ENCODE measurements around the gene MGAT4C. TPM values are rescaled to one million over a fixed set of nuclear protein-coding genes. Genes with fewer than 3 reads are reported as not detected.
"Not testable (repeated sequence)": the region's sequence is repeated elsewhere in the genome, so short reads cannot be mapped to it uniquely, and the experiment has no call there.

The MGAT4C gene
- total and polyA plus RNA-seq, 7 experiments from 2014 or later: not detected

DNA sequence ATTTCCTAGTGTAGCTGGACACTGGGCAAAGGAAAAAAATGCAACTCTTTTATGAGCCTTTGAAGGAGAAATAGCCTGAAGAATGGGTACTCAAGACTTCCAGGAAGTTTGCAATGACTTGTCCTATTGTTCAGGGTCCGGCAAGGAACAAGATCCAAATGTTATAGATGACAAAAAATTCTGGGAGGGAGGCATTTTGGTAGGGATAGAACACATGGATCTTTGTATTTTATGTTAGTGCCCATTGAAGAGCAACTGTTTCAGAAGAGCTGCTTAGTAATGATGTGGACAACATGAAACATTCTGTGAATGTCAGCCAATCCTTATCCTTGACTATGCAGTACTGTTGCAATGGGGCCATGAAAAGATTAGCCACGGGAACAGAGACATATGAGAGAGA is 138.0 kb downstream of the MGAT4C start:
- H3K4me1 ChIP-seq (ENCODE audit: control insufficient read depth in 2 of 2, insufficient read depth in 2 of 2, low read length in 2 of 2): no peaks in the 10 kb centered on the region
- H3K4me1 Mint-ChIP-seq: no peaks in the 10 kb centered on the region
- CTCF ChIA-PET: no interaction called here
- H3K27ac Mint-ChIP-seq: no peak overlapping the region
- POLR2A ChIA-PET: no interaction called here
- ATAC-seq (no peak), DNase-seq (no peak)
- H3K9me3 Mint-ChIP-seq: peaks cover 0 to 8% (median 0%) of the 10 kb centered on the region in 11 donors
- H3K27me3 Mint-ChIP-seq: no peaks in the 10 kb centered on the region
- no peaks in the 10 kb centered on the region for H3K9me3 ChIP-seq (ENCODE audit: control insufficient read depth in 2 of 3, low read length in 3 of 3)
- H3K36me3 Mint-ChIP-seq: no peaks in the 10 kb centered on the region
- no peaks in the 10 kb centered on the region for H3K27me3 ChIP-seq (ENCODE audit: control insufficient read depth in 2 of 2, insufficient read depth in 2 of 2, low read length in 2 of 2)
- intact Hi-C loops (cut with micrococcal nuclease): no loop called here
- no peak overlapping the region for H3K4me3 Mint-ChIP-seq
- no peak overlapping the region for H3K4me3 ChIP-seq (ENCODE audit: low read length)
- H3K27ac ChIP-seq (ENCODE audit: low read depth, low read length): no peak overlapping the region
- H3K36me3 ChIP-seq (ENCODE audit: control insufficient read depth in 2 of 3, insufficient read depth in 3 of 3, low read length in 3 of 3): no peaks in the 10 kb centered on the region

DNA sequence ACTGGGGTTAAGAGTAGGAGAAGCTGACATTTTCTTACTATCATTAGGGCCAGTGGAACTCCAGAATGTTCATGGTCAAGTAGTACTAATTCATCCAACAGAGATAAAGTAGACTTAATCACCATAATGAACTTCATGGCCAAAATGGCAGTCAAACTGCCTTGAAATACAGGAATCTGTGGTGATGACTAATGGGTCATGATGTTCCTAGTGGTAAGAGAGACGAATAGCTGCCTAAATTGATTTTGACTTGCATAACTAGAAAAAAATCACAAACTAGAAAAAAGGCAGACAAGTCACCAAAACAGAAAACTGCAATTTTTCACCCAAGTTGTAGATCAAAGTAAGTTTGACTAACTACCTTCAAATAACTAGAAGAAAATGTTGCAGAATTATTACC is 138.5 kb downstream of the MGAT4C start:
- H3K4me1 Mint-ChIP-seq: no peaks in the 10 kb centered on the region
- no peaks in the 10 kb centered on the region for H3K36me3 Mint-ChIP-seq

DNA sequence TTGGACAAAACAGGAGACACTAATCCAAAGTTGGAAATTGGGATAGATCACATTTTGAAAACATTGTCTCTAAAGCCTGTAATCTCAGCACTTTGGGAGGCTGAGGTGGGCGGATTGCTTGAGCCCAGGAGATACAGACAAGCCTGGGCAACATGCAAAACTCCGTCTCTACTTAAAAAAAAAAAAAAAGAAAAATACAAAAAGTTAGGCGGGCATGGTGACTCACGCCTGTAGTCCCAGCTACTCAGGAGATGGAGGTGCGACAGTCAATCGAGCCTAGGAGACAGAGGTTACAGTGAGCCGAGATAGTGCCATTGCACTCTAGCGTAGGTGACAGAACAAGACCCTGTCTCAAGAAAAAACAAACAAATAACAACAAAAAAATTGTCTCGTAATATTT is 152.1 kb downstream of the MGAT4C start:
- H3K4me3 ChIP-seq (ENCODE audit: low read length): no peak overlapping the region
- H3K27ac Mint-ChIP-seq: no peak overlapping the region
- CTCF ChIA-PET: no interaction called here
- no peaks in the 10 kb centered on the region for H3K27me3 Mint-ChIP-seq
- peaks cover 0 to 4% (median 0%) of the 10 kb centered on the region in 11 donors for H3K9me3 Mint-ChIP-seq
- ATAC-seq (no peak), DNase-seq (no peak)
- H3K36me3 Mint-ChIP-seq: no peaks in the 10 kb centered on the region
- POLR2A ChIA-PET: no interaction called here
- H3K36me3 ChIP-seq (ENCODE audit: control insufficient read depth in 2 of 3, insufficient read depth in 3 of 3, low read length in 3 of 3): no peaks in the 10 kb centered on the region
- H3K9me3 ChIP-seq (ENCODE audit: control insufficient read depth in 2 of 3, low read length in 3 of 3): no peaks in the 10 kb centered on the region
- no peaks in the 10 kb centered on the region for H3K4me1 ChIP-seq (ENCODE audit: control insufficient read depth in 2 of 2, insufficient read depth in 2 of 2, low read length in 2 of 2)
- no peaks in the 10 kb centered on the region for H3K4me1 Mint-ChIP-seq
- H3K27me3 ChIP-seq (ENCODE audit: control insufficient read depth in 2 of 2, insufficient read depth in 2 of 2, low read length in 2 of 2): no peaks in the 10 kb centered on the region
- no peak overlapping the region for H3K4me3 Mint-ChIP-seq
- intact Hi-C loops (cut with micrococcal nuclease): no loop called here
- H3K27ac ChIP-seq (ENCODE audit: low read depth, low read length): no peak overlapping the region

More for the DNA sequence above, 138.5 kb downstream of the MGAT4C start:
- no peaks in the 10 kb centered on the region for H3K27me3 ChIP-seq (ENCODE audit: control insufficient read depth in 2 of 2, insufficient read depth in 2 of 2, low read length in 2 of 2)
- no peak overlapping the region for H3K4me3 Mint-ChIP-seq
- H3K9me3 ChIP-seq (ENCODE audit: control insufficient read depth in 2 of 3, low read length in 3 of 3): no peaks in the 10 kb centered on the region
- H3K4me3 ChIP-seq (ENCODE audit: low read length): no peak overlapping the region
- no peak overlapping the region for H3K27ac ChIP-seq (ENCODE audit: low read depth, low read length)
- H3K27me3 Mint-ChIP-seq: no peaks in the 10 kb centered on the region
- H3K9me3 Mint-ChIP-seq: peaks cover 0 to 8% (median 0%) of the 10 kb centered on the region in 11 donors
- ChIA-PET CTCF (no interaction called here), POLR2A (no interaction called here)
- no peaks in the 10 kb centered on the region for H3K4me1 ChIP-seq (ENCODE audit: control insufficient read depth in 2 of 2, insufficient read depth in 2 of 2, low read length in 2 of 2)
- DNase-seq (no peak), ATAC-seq (no peak)
- intact Hi-C loops (cut with micrococcal nuclease): no loop called here
- H3K36me3 ChIP-seq (ENCODE audit: control insufficient read depth in 2 of 3, insufficient read depth in 3 of 3, low read length in 3 of 3): no peaks in the 10 kb centered on the region
- H3K27ac Mint-ChIP-seq: no peak overlapping the region

DNA sequence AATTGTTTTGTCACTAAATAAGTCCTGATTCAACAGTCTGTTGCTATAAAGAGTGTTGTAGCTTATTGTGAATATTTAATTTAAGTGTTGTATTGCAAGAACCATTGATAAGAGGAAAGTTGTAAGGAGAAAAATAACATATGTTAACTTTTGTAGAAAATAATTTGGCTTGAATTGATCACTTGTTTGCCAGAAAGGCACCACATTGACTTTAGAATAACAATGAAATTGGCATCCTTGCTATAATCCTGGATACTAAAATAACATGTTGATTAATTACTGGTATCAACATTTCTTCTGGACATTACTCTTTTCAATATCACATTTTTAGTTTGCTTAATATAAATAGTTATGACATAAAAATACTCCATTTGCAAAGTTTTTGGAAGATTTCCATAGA is 159.0 kb downstream of the MGAT4C start:
- DNase-seq (no peak), ATAC-seq (no peak)
- H3K9me3 Mint-ChIP-seq: peaks cover 0 to 1% (median 0%) of the 10 kb centered on the region in 11 donors
- no peak overlapping the region for H3K4me3 Mint-ChIP-seq
- intact Hi-C loops (cut with micrococcal nuclease): no loop called here
- H3K36me3 Mint-ChIP-seq: no peaks in the 10 kb centered on the region
- H3K27ac Mint-ChIP-seq: no peak overlapping the region
- POLR2A ChIA-PET: no interaction called here
- no peaks in the 10 kb centered on the region for H3K9me3 ChIP-seq (ENCODE audit: control insufficient read depth in 2 of 3, low read length in 3 of 3)
- H3K4me1 Mint-ChIP-seq: no peaks in the 10 kb centered on the region
- H3K4me3 ChIP-seq (ENCODE audit: low read length): no peak overlapping the region
- no peaks in the 10 kb centered on the region for H3K36me3 ChIP-seq (ENCODE audit: control insufficient read depth in 2 of 3, insufficient read depth in 3 of 3, low read length in 3 of 3)
- no peaks in the 10 kb centered on the region for H3K4me1 ChIP-seq (ENCODE audit: control insufficient read depth in 2 of 2, insufficient read depth in 2 of 2, low read length in 2 of 2)
- H3K27me3 Mint-ChIP-seq: no peaks in the 10 kb centered on the region
- no peaks in the 10 kb centered on the region for H3K27me3 ChIP-seq (ENCODE audit: control insufficient read depth in 2 of 2, insufficient read depth in 2 of 2, low read length in 2 of 2)
- no peak overlapping the region for H3K27ac ChIP-seq (ENCODE audit: low read depth, low read length)
- CTCF ChIA-PET: no interaction called here

DNA sequence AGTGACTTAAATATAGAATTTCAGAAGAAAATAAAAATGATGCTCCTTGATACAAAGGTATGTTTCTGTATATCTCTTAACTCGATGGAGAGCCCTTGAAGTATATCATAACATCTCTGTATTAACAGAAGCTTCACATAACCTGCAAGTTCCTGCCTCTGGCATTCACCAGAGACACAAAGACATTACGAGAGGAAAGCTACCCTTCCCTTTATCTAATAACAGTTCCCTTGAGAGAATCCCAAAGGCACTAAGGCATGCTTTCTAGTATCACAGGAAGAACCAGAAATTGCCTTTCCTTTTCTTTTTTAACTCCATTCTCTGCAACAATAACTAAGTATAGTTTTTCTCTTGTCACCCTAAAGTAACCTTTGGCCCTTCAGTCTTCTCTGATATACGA is 164.5 kb downstream of the MGAT4C start:
- H3K4me3 Mint-ChIP-seq: no peak overlapping the region
- H3K27me3 ChIP-seq (ENCODE audit: control insufficient read depth in 2 of 2, insufficient read depth in 2 of 2, low read length in 2 of 2): no peaks in the 10 kb centered on the region
- DNase-seq (no peak), ATAC-seq (no peak)
- H3K4me1 ChIP-seq (ENCODE audit: control insufficient read depth in 2 of 2, insufficient read depth in 2 of 2, low read length in 2 of 2): no peaks in the 10 kb centered on the region
- no peaks in the 10 kb centered on the region for H3K27me3 Mint-ChIP-seq
- intact Hi-C loops (cut with micrococcal nuclease): no loop called here
- H3K9me3 Mint-ChIP-seq: peaks cover 0 to 5% (median 0%) of the 10 kb centered on the region in 11 donors
- no peak overlapping the region for H3K27ac ChIP-seq (ENCODE audit: low read depth, low read length)
- ChIA-PET POLR2A (no interaction called here), CTCF (no interaction called here)
- no peaks in the 10 kb centered on the region for H3K9me3 ChIP-seq (ENCODE audit: control insufficient read depth in 2 of 3, low read length in 3 of 3)
- H3K27ac Mint-ChIP-seq: no peak overlapping the region
- H3K36me3 ChIP-seq (ENCODE audit: control insufficient read depth in 2 of 3, insufficient read depth in 3 of 3, low read length in 3 of 3): no peaks in the 10 kb centered on the region
- no peak overlapping the region for H3K4me3 ChIP-seq (ENCODE audit: low read length)
- H3K4me1 Mint-ChIP-seq: no peaks in the 10 kb centered on the region
- no peaks in the 10 kb centered on the region for H3K36me3 Mint-ChIP-seq

DNA sequence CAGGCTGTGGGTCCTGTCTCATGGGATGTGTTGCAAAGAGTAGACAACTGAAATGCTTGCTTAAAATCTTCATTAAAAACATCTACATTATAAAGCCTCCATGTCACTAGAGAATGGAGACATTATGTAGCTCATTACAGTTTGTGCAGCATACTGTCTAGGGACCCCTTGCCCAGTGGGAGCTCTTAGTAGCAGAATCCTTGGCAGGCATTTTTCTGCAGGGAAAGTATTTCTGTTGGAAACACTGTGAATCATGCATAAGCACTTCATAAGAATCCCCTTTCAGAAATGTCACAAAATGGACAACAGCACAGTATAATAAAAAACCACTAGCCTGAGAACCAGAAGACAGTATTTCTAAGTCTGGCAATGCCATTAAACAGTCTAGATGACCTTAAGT is 174.3 kb downstream of the MGAT4C start:
- POLR2A ChIA-PET: no interaction called here
- no peaks in the 10 kb centered on the region for H3K9me3 ChIP-seq (ENCODE audit: control insufficient read depth in 2 of 3, low read length in 3 of 3)

DNA sequence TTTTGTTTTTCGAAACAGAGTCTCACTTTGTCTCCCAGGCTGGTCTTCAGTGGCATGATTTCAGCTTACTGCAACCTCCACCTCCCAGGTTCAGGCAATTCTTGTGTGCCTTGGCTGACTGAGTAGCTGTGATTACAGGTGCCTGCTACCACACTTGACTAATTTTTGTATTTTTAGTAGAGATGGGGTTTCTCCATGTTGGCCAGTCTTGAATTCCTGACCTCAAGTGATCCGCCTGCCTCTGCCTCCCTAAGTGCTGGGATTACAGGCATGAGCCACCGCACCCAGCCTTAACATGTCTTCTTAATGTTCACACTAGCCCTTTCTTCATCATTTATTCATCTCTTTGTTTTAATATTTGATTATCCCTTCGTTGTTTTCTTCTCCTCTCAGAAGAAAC is 197.1 kb downstream of the MGAT4C start:
- H3K4me3 Mint-ChIP-seq, POLR2A ChIA-PET, CTCF ChIA-PET: not testable (repeated sequence)

More for the DNA sequence above, 174.3 kb downstream of the MGAT4C start:
- Mint-ChIP-seq H3K27me3 (no peaks in the 10 kb centered on the region), H3K4me3 (no peak overlapping the region), H3K36me3 (no peaks in the 10 kb centered on the region), H3K27ac (no peak overlapping the region), H3K4me1 (no peaks in the 10 kb centered on the region), H3K9me3 (peaks cover 0 to 12% (median 3%) of the 10 kb centered on the region in 11 donors)
- Histone ChIP-seq H3K27me3 (ENCODE audit: control insufficient read depth in 2 of 2, insufficient read depth in 2 of 2, low read length in 2 of 2) (no peaks in the 10 kb centered on the region), H3K4me1 (ENCODE audit: control insufficient read depth in 2 of 2, insufficient read depth in 2 of 2, low read length in 2 of 2) (no peaks in the 10 kb centered on the region), H3K4me3 (ENCODE audit: low read length) (no peak overlapping the region), H3K27ac (ENCODE audit: low read depth, low read length) (no peak overlapping the region), H3K36me3 (ENCODE audit: control insufficient read depth in 2 of 3, insufficient read depth in 3 of 3, low read length in 3 of 3) (no peaks in the 10 kb centered on the region)
- ATAC-seq: no peak
- no peak for DNase-seq
- CTCF ChIA-PET: no interaction called here
- intact Hi-C loops (cut with micrococcal nuclease): no loop called here

More for the DNA sequence above, 197.1 kb downstream of the MGAT4C start:
- H3K36me3 ChIP-seq (ENCODE audit: control insufficient read depth in 2 of 3, insufficient read depth in 3 of 3, low read length in 3 of 3); H3K4me3 ChIP-seq (ENCODE audit: low read length); H3K27ac Mint-ChIP-seq; ATAC-seq; H3K9me3 ChIP-seq (ENCODE audit: control insufficient read depth in 2 of 3, low read length in 3 of 3); H3K4me1 ChIP-seq (ENCODE audit: control insufficient read depth in 2 of 2, insufficient read depth in 2 of 2, low read length in 2 of 2); intact Hi-C loops (cut with micrococcal nuclease); H3K27me3 Mint-ChIP-seq; H3K9me3 Mint-ChIP-seq; DNase-seq; H3K27me3 ChIP-seq (ENCODE audit: control insufficient read depth in 2 of 2, insufficient read depth in 2 of 2, low read length in 2 of 2); H3K27ac ChIP-seq (ENCODE audit: low read depth, low read length); H3K4me1 Mint-ChIP-seq; H3K36me3 Mint-ChIP-seq: not testable (repeated sequence)
